ENCODE data around the gene NPAS3. TPM values are rescaled to one million over a fixed set of nuclear protein-coding genes. Genes with fewer than 3 reads are reported as not detected.

NPAS3 gene
- total RNA-seq, 2 donors from 2014 or later: 0.33 to 0.78 TPM

GRCh38 chr14:33696165-33696564 lies 757.5 kb downstream of the NPAS3 start:
- H3K4me3 ChIP-seq: no peak overlapping the region
- no peak for TF ChIP-seq CTCF (IDR thresholded peaks at IDR 0.05)
- TF ChIP-seq POLR2A (IDR thresholded peaks at IDR 0.05): no peak
- 83% methylated on average over 9 of the region's 9 CpGs for WGBS, 2 donors
- ATAC-seq (no peak), DNase-seq (no peak)
- no peak overlapping the region for H3K27ac ChIP-seq
- no peaks in the 10 kb centered on the region for H3K9me3 ChIP-seq
- intact Hi-C loops (cut with DNase I): no loop called here
- no peaks in the 10 kb centered on the region for H3K4me1 ChIP-seq
- no peaks in the 10 kb centered on the region for H3K27me3 ChIP-seq
- H3K36me3 ChIP-seq (replicated peaks in 1 of 2; ENCODE audit: insufficient read depth in 1 of 2, low read depth in 2 of 2): no peaks in the 10 kb centered on the region

GRCh38 chr14:33699300-33699983 lies 760.8 kb downstream of the NPAS3 start:
- 82 to 84% methylated on average over 12 of the region's 12 CpGs for WGBS, 2 donors
- intact Hi-C loops (cut with DNase I): no loop called here
- ATAC-seq: no peak
- TF ChIP-seq CTCF (IDR thresholded peaks at IDR 0.05) (no peak), POLR2A (IDR thresholded peaks at IDR 0.05) (no peak)
- peaks cover 0 to 3% (median 0%) of the 10 kb centered on the region in 3 donors for H3K9me3 ChIP-seq
- H3K4me3 ChIP-seq: no peak overlapping the region
- H3K27me3 ChIP-seq: no peaks in the 10 kb centered on the region
- no peaks in the 10 kb centered on the region for H3K36me3 ChIP-seq (replicated peaks in 1 of 2; ENCODE audit: insufficient read depth in 1 of 2, low read depth in 2 of 2)
- DNase-seq: no peak
- H3K4me1 ChIP-seq: peaks cover 1% of the 10 kb centered on the region
- no peak overlapping the region for H3K27ac ChIP-seq

DNA sequence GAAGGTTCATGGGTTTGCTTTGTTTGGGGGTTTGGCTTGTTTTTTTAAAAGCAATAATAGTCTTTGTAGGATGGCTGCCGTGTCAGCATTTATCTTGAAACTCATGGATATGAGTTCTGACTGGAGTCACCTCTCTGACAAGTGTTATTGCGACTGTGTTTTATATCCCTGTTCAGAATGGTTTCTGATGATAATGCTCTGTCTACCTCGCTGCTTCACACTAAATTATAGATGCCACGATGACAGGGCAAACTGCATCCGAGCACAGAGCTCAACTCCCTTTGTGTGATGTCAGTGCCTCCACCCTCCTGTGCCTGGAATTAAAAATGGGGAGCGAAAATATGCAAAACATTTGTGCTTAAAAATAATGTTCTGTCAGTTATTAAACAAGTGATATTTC lies 761.4 kb downstream of the NPAS3 start:
- no peak for ATAC-seq
- Histone ChIP-seq H3K27me3 (no peaks in the 10 kb centered on the region), H3K9me3 (peaks cover 0 to 3% (median 0%) of the 10 kb centered on the region in 3 donors), H3K36me3 (replicated peaks in 1 of 2; ENCODE audit: insufficient read depth in 1 of 2, low read depth in 2 of 2) (no peaks in the 10 kb centered on the region), H3K27ac (no peak overlapping the region), H3K4me3 (no peak overlapping the region), H3K4me1 (peaks cover 6% of the 10 kb centered on the region)
- TF ChIP-seq CTCF (IDR thresholded peaks at IDR 0.05): no peak
- TF ChIP-seq POLR2A (IDR thresholded peaks at IDR 0.05): no peak
- no peak for DNase-seq
- intact Hi-C loops (cut with DNase I): no loop called here
- 73 to 74% methylated on average over 6 of the region's 6 CpGs for WGBS, 2 donors

DNA sequence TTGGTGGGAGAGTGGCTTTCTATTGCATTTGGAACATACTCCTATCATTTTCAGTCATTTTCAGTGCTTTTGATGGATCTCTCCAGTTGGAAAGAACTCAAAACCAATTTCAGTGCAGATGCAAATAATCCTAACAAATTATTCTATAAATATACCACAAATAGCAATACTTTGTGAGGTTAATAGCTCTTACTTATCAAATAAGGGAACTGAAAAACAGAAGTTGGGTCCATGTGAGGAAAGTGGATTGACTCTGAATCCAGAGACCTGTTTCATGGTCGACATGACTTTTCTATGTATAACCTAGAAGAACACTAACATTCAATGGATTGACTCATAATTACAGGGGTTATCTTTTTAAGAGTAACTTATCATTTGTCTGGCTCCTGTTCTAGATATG lies 763.6 kb downstream of the NPAS3 start:
- peaks cover 0 to 3% (median 0%) of the 10 kb centered on the region in 3 donors for H3K9me3 ChIP-seq
- no peak overlapping the region for H3K27ac ChIP-seq
- TF ChIP-seq POLR2A (IDR thresholded peaks at IDR 0.05) (no peak), CTCF (IDR thresholded peaks at IDR 0.05) (no peak)
- ATAC-seq (no peak), DNase-seq (no peak)
- H3K4me3 ChIP-seq: no peak overlapping the region
- H3K36me3 ChIP-seq (replicated peaks in 1 of 2; ENCODE audit: insufficient read depth in 1 of 2, low read depth in 2 of 2): no peaks in the 10 kb centered on the region
- no peaks in the 10 kb centered on the region for H3K27me3 ChIP-seq
- peaks cover 6% of the 10 kb centered on the region for H3K4me1 ChIP-seq
- intact Hi-C loops (cut with DNase I): no loop called here
- 68 to 69% methylated on average over 1 of the region's 1 CpG for WGBS, 2 donors

- ATAC-seq: no peak
- Histone ChIP-seq H3K27me3 (no peaks in the 10 kb centered on the region), H3K27ac (no peak overlapping the region), H3K4me3 (no peak overlapping the region), H3K36me3 (replicated peaks in 1 of 2; ENCODE audit: insufficient read depth in 1 of 2, low read depth in 2 of 2) (no peaks in the 10 kb centered on the region), H3K9me3 (peaks cover 0 to 3% (median 0%) of the 10 kb centered on the region in 3 donors), H3K4me1 (peaks cover 6% of the 10 kb centered on the region)
- 15 to 18% methylated on average over 2 of the region's 2 CpGs for WGBS, 2 donors
- intact Hi-C loops (cut with DNase I): no loop called here
- TF ChIP-seq POLR2A (IDR thresholded peaks at IDR 0.05): no peak
- no peak for TF ChIP-seq CTCF (IDR thresholded peaks at IDR 0.05)
- no peak for DNase-seq
These were observed 765.8 kb downstream of the NPAS3 start for GRCh38 chr14:33704481-33704880.
